GM23338 (cell line): ENCODE results near the gene SUN3.

Source experiments
- CTCF ChIP-seq, 2 experiments: fragments of 200-600 bp in 1 of 2; sonication (generic) in 1 of 2; conservative IDR thresholded peaks; 2 replicates each; pipeline versions ENCODE4 v1.5.1 to v1.6.1; 2016 to 2017; ENCODE audit warnings: antibody characterized with exemption in 2 of 2, low read depth in 2 of 2, mild to moderate bottlenecking in 2 of 2, moderate library complexity in 1 of 2
- EZH2 ChIP-seq: fragments of 200-600 bp; sonication (generic); IDR thresholded peaks from one replicate; pipeline ENCODE4 v1.8.0; 2017; ENCODE audit warnings: antibody characterized with exemption, mild to moderate bottlenecking, low read depth; ENCODE audit not compliant: unreplicated experiment
- POLR2AphosphoS5 ChIP-seq: IDR thresholded peaks from 2 replicates; pipeline ENCODE4 v1.6.1; 2016; ENCODE audit warnings: antibody characterized with exemption, low read depth
- REST ChIP-seq: IDR thresholded peaks from one replicate; pipeline ENCODE4 v1.6.1; 2018; ENCODE audit warnings: antibody characterized with exemption; ENCODE audit not compliant: unreplicated experiment
- ZNF114 ChIP-seq: fragments of 250-450 bp; sonication (Bioruptor Pico); IDR thresholded peaks from 2 replicates; pipeline ENCODE4 v1.5.0; 2020; ENCODE audit warnings: mild to moderate bottlenecking, moderate library complexity

GRCh38 chr7:48031111-48031510 lies 2.2 kb upstream of the SUN3 start:
- TF ChIP-seq CTCF (conservative IDR thresholded peaks at IDR 0.05; ENCODE audit: low read depth in 2 of 2) (no peak), EZH2 (no peak), REST (no peak), ZNF114 (CRISPR knock-in tag) (no peak), POLR2AphosphoS5 (no peak)
